Measurements from ENCODE around the gene SYNC. TPM values are rescaled to one million over a fixed set of nuclear protein-coding genes. Genes with fewer than 3 reads are reported as not detected.
"Not testable (repeated sequence)": the region's sequence is repeated elsewhere in the genome, so short reads cannot be mapped to it uniquely, and the experiment has no call there.

SYNC gene
- total RNA-seq, 1 donor from 2014 or later, result 10.3 TPM

GRCh38 chr1:32651461-32652073, 51.0 kb downstream of the SYNC start:
- H3K4me3 ChIP-seq (ENCODE audit: low read depth, low read length), result peak overlapping the region; percentile 59
- TF ChIP-seq CTCF (conservative IDR thresholded peaks at IDR 0.05; ENCODE audit: low read depth, low read length), result no peak
- DNase-seq (ENCODE audit: low read depth), result no peak

GRCh38 chr1:32650752-32651460, 51.7 kb downstream of the SYNC start, which contains the start of gene RBBP4:
TSS of gene RBBP4 (plus strand) at chr1:32651208. CDS start at chr1:32651307, 99 bp downstream.
- peak; percentile 65 for DNase-seq (ENCODE audit: low read depth)
- no peak for TF ChIP-seq CTCF (conservative IDR thresholded peaks at IDR 0.05; ENCODE audit: low read depth, low read length)
- peak within 1 kb of the TSS; percentile 59 for H3K4me3 ChIP-seq (ENCODE audit: low read depth, low read length)

- H3K4me3 ChIP-seq (ENCODE audit: low read depth, low read length), result peak within 1 kb of the TSS; percentile 59
- no peak for TF ChIP-seq CTCF (conservative IDR thresholded peaks at IDR 0.05; ENCODE audit: low read depth, low read length)
- DNase-seq (ENCODE audit: low read depth), result peak; percentile 74
These were observed 52.3 kb downstream of the SYNC start, which contains the start of gene ZBTB8OS for GRCh38 chr1:32650248-32650751. TSS of gene ZBTB8OS (minus strand) at chr1:32650550. CDS start at chr1:32650529, 21 bp downstream.

- no peak for TF ChIP-seq CTCF (conservative IDR thresholded peaks at IDR 0.05; ENCODE audit: low read depth, low read length)
- no peak overlapping the region for H3K4me3 ChIP-seq (ENCODE audit: low read depth, low read length)
- no peak for DNase-seq (ENCODE audit: low read depth)
These were observed 55.0 kb downstream of the SYNC start for GRCh38 chr1:32647308-32648134.

- TF ChIP-seq CTCF (conservative IDR thresholded peaks at IDR 0.05; ENCODE audit: low read depth, low read length), result no peak
- no peak for DNase-seq (ENCODE audit: low read depth)
- H3K4me3 ChIP-seq (ENCODE audit: low read depth, low read length), result no peak overlapping the region
These were observed 58.1 kb downstream of the SYNC start for GRCh38 chr1:32644426-32644825.

- DNase-seq (ENCODE audit: low read depth); H3K4me3 ChIP-seq (ENCODE audit: low read depth, low read length): not testable (repeated sequence)
These were observed 60.2 kb downstream of the SYNC start for GRCh38 chr1:32642292-32642827.

Data from epithelial cell of proximal tubule (primary cell).